Fibroblast of lung (primary cell): Measurements from ENCODE around the gene TKT.

Experiments
- EZH2 ChIP-seq: IDR thresholded peaks from 2 replicates; pipeline ENCODE4 v1.5.1; 2012; ENCODE audit warnings: low read length, control low read depth, mild to moderate bottlenecking; ENCODE audit errors: missing control alignments
- TF ChIP-seq, protein P1 (sequence below), 2 donors: IDR thresholded peaks in 1 of 2; conservative IDR thresholded peaks in 1 of 2; 1 replicate in 1 of 2; 2 replicates in 1 of 2; pipeline ENCODE4 v1.5.1; 2011 to 2012; ENCODE audit warnings: low read length in 2 of 2, control low read depth in 1 of 2, inconsistent platforms in 1 of 2, low read depth in 1 of 2, mild to moderate bottlenecking in 1 of 2

DNA sequence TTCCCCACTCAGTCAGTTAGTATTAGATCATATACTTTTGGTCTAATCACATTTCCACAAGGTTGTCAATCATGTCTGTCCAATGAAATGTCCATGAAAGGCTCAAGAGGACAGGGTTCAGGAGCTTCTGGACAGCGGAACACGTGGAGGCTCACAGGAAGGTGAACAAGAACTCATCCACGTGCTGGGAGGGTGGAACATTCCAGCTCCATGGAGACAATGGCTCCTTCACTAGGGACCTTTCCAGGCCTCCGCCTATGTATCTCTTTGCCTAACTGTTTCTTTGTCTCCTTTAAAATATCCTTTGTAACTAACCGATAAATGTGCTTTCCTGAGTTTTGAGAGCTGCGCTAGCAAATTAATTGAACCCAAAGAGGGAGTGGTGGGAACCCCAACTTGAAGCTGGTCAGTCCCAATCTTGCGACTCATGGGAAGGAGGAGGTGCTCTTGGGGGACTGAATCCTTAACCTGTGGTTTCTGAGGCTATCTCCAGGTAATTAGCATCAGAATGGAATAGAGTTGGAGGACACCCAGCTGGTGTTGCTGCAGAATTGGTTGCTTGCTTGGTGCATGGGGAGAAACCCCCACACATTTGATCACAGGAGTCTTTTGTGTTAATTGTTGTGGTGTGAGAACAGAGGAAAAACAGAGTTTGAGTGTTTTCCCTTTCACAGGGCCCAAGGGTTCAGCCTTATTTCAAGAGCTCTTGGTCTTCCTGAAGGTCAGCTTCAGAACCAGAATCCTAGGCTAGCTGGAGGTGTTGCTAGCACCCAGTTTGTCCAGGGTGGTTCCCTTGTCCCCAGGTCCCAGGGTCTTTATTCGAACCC, 3.0 kb upstream of the TKT start:
- TF ChIP-seq, protein P1, sequence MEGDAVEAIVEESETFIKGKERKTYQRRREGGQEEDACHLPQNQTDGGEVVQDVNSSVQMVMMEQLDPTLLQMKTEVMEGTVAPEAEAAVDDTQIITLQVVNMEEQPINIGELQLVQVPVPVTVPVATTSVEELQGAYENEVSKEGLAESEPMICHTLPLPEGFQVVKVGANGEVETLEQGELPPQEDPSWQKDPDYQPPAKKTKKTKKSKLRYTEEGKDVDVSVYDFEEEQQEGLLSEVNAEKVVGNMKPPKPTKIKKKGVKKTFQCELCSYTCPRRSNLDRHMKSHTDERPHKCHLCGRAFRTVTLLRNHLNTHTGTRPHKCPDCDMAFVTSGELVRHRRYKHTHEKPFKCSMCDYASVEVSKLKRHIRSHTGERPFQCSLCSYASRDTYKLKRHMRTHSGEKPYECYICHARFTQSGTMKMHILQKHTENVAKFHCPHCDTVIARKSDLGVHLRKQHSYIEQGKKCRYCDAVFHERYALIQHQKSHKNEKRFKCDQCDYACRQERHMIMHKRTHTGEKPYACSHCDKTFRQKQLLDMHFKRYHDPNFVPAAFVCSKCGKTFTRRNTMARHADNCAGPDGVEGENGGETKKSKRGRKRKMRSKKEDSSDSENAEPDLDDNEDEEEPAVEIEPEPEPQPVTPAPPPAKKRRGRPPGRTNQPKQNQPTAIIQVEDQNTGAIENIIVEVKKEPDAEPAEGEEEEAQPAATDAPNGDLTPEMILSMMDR (conservative IDR thresholded peaks at IDR 0.05 in 1 of 2, IDR thresholded peaks at IDR 0.05 in 1 of 2; ENCODE audit: low read depth in 1 of 2, low read length in 2 of 2): no peak
- TF ChIP-seq EZH2: no peak
